Heart left ventricle (tissue), 16 donors: ENCODE measurements around the gene PKP3. TPM values are rescaled to one million over a fixed set of nuclear protein-coding genes. Genes with fewer than 3 reads are reported as not detected.
A peak's percentile ranks its signal among the peaks of the same experiment; 100 is the strongest.
"Not testable (repeated sequence)": the region's sequence is repeated elsewhere in the genome, so short reads cannot be mapped to it uniquely, and the experiment has no call there.

Source experiments
- ATAC-seq, 4 donors: fragments of 200-7000 bp; cut with Tn5 transposase; one replicate each; pipeline ENCODE4 v1.9.1; 2020 to 2022; ENCODE audit warnings: moderate library complexity in 4 of 4, mild to moderate bottlenecking in 3 of 4, moderate number of reproducible peaks in 1 of 4
- DNase-seq, 5 donors: peaks; one replicate each; pipeline ENCODE4 v3.0.0-alpha.2; 2020
- H3K27ac ChIP-seq, 12 donors: fragments of 200-600 bp; sonication (generic) in 4 of 12; one replicate each; pipeline versions ENCODE4 v1.5.0 to v1.8.0; 2016 to 2022; ENCODE audit warnings: mild to moderate bottlenecking in 2 of 12
- H3K27me3 ChIP-seq, 9 donors: fragments of 200-600 bp; sonication (generic) in 2 of 9; one replicate each; pipeline versions ENCODE4 v1.5.1 to v1.8.0; 2016 to 2022; ENCODE audit warnings: mild to moderate bottlenecking in 3 of 9
- H3K36me3 ChIP-seq, 9 donors: fragments of 200-600 bp; sonication (generic) in 2 of 9; one replicate each; pipeline versions ENCODE4 v1.5.0 to v1.8.0; 2018 to 2022; ENCODE audit warnings: mild to moderate bottlenecking in 2 of 9
- H3K4me1 ChIP-seq, 12 donors: fragments of 200-600 bp; sonication (generic) in 4 of 12; one replicate each; pipeline versions ENCODE4 v1.5.0 to v1.8.0; 2016 to 2022; ENCODE audit warnings: mild to moderate bottlenecking in 3 of 12
- H3K4me3 ChIP-seq, 12 donors: fragments of 200-600 bp; sonication (generic) in 4 of 12; one replicate each; pipeline versions ENCODE4 v1.5.0 to v1.8.0; 2017 to 2022; ENCODE audit warnings: mild to moderate bottlenecking in 9 of 12, moderate library complexity in 4 of 12
- H3K9me3 ChIP-seq, 12 donors: fragments of 200-600 bp; sonication (generic) in 4 of 12; one replicate each; pipeline versions ENCODE4 v1.5.0 to v1.8.0; 2016 to 2022; ENCODE audit warnings: mild to moderate bottlenecking in 1 of 12
- CTCF ChIP-seq, 12 donors: fragments of 200-600 bp; sonication (generic) in 4 of 12; IDR thresholded peaks; one replicate each; pipeline versions ENCODE4 v1.5.0 to v1.8.0; 2018 to 2022; ENCODE audit warnings: antibody characterized with exemption in 12 of 12, mild to moderate bottlenecking in 5 of 12
- POLR2A ChIP-seq, 2 donors: fragments of 450-650 bp; IDR thresholded peaks; one replicate each; pipeline ENCODE4 v1.6.1; 2017; ENCODE audit warnings: antibody characterized with exemption in 2 of 2, mild to moderate bottlenecking in 2 of 2, moderate library complexity in 2 of 2
- WGBS, 4 donors: extraction: QIAGEN DNeasy Blood & Tissue Kit in 2 of 4; methylation state at CpG; one replicate each; pipeline versions ENCODE4 v1.1.5 to v1.1.7; 2013 to 2018; 5-methylcytosine and 5-hydroxymethylcytosine counted together
- intact Hi-C, 10 donors: fragments of 100-400 bp; cut with DNase I; formaldehyde crosslinking; loops; one replicate each; pipeline versions ENCODE4 v1.11.1 to v1.14.2; 2022
- polyA plus RNA-seq, 2 donors: library from polyadenylated mRNA; stranded (reverse); fragments of 200-250 nt; gene quantifications; one replicate each; pipeline ENCODE4 v1.2.3, GENCODE V29; 2013
- total RNA-seq, 9 donors: library from RNA; depleted of rRNA in 2 of 9; stranded (reverse); fragments of >200 nt in 2 of 9; fragmentation: NEBNext Ultra II Directional in 3 of 9; extraction: Animal tissue kit (Norgen Biotek cat#: 25700) in 3 of 9; gene quantifications; one replicate each; pipeline versions ENCODE4 v1.1.0 to v1.2.4, GENCODE V29; 2016 to 2023
- donor health status: ischemic (EF 13 %, LVEDD 7.1; RV severe dilation, severe dysfunction).
- donor health status: healthy with polysubstance abuse.
- donor health status: DM: no; HTN: yes; CAD: no.
- donor health status: DM: no; HTN: no; CAD: no.
- donor health status: ischemic (EF 25% LVEDD 6.9; RV normal size, moderate dysfunction).
- donor health status: ischemic (EF 25% LVEDD 5.7; RV mildly dilated, moderate dysfunction).
- donor health status: healthy.
- donor health status: DM: yes; HTN: yes; CAD: no.
- donor health status: ischemic (EF 35%, LVEDD 5.7; RV mildly dilated, moderate dysfunction).
- donor health status: nonischemic (EF 11% LVEDD 7.7; RV severe dilation, severe dysfunction).
- donor health status: DM: yes; HTN: yes; CAD: no.
- donor health status: PGD.
- donor health status: ischemic (EF 29% LVEDD 5.4; RV normal size, mild dysfunction).
- donor health status: nonischemic (EF 23%, LVEDD 6.1; RV moderate dilation, normal function).

PKP3 gene
- total and polyA plus RNA-seq, 11 donors: 0.15 to 2.0 (median 0.61) TPM

- TF ChIP-seq POLR2A (IDR thresholded peaks at IDR 0.05): no peak
- TF ChIP-seq CTCF (IDR thresholded peaks at IDR 0.05): no peak
- no peak overlapping the region for H3K4me3 ChIP-seq
- H3K4me1 ChIP-seq: peaks cover 0 to 30% (median 16%) of the 10 kb centered on the region in 12 donors
- DNase-seq: peak in 1 of 5 donors; percentile 19
- H3K9me3 ChIP-seq: no peaks in the 10 kb centered on the region
- no peak for ATAC-seq
- H3K36me3 ChIP-seq: no peaks in the 10 kb centered on the region
- H3K27ac ChIP-seq: no peak overlapping the region
- intact Hi-C loops: loop anchor here in 6 of 10 donors (5.0 to 10.0 kb wide), 5 partner anchors 37 to 107 kb away; partner anchors contain the start of genes RNH1 (in 2 of the 6) and PTDSS2 (in 1 of the 6)
- WGBS, 4 donors: 67 to 74% (median 71%) methylated on average over 13 to 18 of the region's 18 CpGs
- H3K27me3 ChIP-seq: no peaks in the 10 kb centered on the region
Observed at GRCh38 chr11:409600-410483, 15.8 kb downstream of the PKP3 start.

GRCh38 chr11:410711-411110 is 16.7 kb downstream of the PKP3 start:
- 87 to 92% methylated on average over 13 of the region's 13 CpGs; no CpG with 5 or more reads in 2 of the 4 donors for WGBS, 4 donors
- ATAC-seq, H3K36me3 ChIP-seq, H3K27me3 ChIP-seq, H3K4me3 ChIP-seq, H3K9me3 ChIP-seq, intact Hi-C loops, H3K27ac ChIP-seq: not testable (repeated sequence)
- H3K4me1 ChIP-seq: peaks cover 0 to 31% (median 14%) of the 10 kb centered on the region in 12 donors
- DNase-seq: peak in 1 of 5 donors; percentile 20

- H3K27me3 ChIP-seq: peaks cover 0 to 14% (median 9%) of the 10 kb centered on the region in 9 donors
- intact Hi-C loops, H3K4me3 ChIP-seq, H3K36me3 ChIP-seq, H3K9me3 ChIP-seq, H3K27ac ChIP-seq, ATAC-seq: not testable (repeated sequence)
- 86 to 93% (median 87%) methylated on average over 6 to 11 of the region's 11 CpGs; no CpG with 5 or more reads in 1 of the 4 donors for WGBS, 4 donors
- peaks cover 0 to 29% (median 12%) of the 10 kb centered on the region in 12 donors for H3K4me1 ChIP-seq
- DNase-seq: peak in 1 of 5 donors; percentile 24
Observed at GRCh38 chr11:411520-411919, 17.5 kb downstream of the PKP3 start.

GRCh38 chr11:412641-413119 is 18.7 kb downstream of the PKP3 start:
- Histone ChIP-seq H3K9me3 (no peaks in the 10 kb centered on the region), H3K36me3 (no peaks in the 10 kb centered on the region), H3K4me3 (no peak overlapping the region), H3K4me1 (peaks cover 0 to 31% (median 14%) of the 10 kb centered on the region in 12 donors), H3K27ac (peak overlapping the region in 1 of 12 donors; percentile 8), H3K27me3 (peaks cover 4 to 26% (median 17%) of the 10 kb centered on the region in 9 donors)
- DNase-seq (peak in 2 of 5 donors; percentile 18 to 57), ATAC-seq (no peak)
- TF ChIP-seq CTCF (IDR thresholded peaks at IDR 0.05) (no peak), POLR2A (IDR thresholded peaks at IDR 0.05) (no peak)
- 74 to 83% (median 78%) methylated on average over 4 to 15 of the region's 15 CpGs for WGBS, 4 donors
- intact Hi-C loops: no loop called here
